Muscle of arm (tissue), 12 donors: ENCODE results near the gene DRGX. TPM values are rescaled to one million over a fixed set of nuclear protein-coding genes. Genes with fewer than 3 reads are reported as not detected.

Source experiments
- DNase-seq: peaks from one replicate; pipeline ENCODE4 v3.0.0-alpha.2; 2013
- polyA plus RNA-seq, 12 donors: library from polyadenylated mRNA; unstranded; fragments of 120-200 nt; gene quantifications; one replicate each; pipeline ENCODE4 v1.2.1, GENCODE V29; 2013; ENCODE audit not compliant: insufficient read length in 12 of 12

Gene DRGX
- polyA plus RNA-seq, 12 donors, result 0.23 TPM; not detected in 11

DNA sequence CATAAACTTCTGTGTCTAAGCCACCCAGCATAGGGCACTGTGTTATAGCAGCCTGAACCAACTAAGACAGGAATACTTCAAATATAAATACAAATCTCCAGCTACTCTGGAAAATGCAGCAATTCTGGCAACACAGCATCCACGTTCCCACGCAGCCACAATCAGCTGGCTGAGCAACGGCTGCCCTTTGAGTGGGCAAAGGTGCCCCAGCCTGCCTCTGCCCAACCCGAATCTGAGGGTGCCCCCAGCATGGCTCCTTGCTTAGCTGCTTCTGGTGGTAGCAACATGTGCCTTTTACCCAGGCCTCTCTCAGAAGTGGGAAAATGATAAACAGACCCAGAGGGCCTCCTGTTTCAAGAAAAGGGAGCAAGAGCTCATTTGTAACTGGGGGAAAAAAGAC lies 12.0 kb downstream of the DRGX start:
- no peak for DNase-seq

- no peak for DNase-seq
Observed at GRCh38 chr10:49382826-49383225, 13.1 kb downstream of the DRGX start.

DNA sequence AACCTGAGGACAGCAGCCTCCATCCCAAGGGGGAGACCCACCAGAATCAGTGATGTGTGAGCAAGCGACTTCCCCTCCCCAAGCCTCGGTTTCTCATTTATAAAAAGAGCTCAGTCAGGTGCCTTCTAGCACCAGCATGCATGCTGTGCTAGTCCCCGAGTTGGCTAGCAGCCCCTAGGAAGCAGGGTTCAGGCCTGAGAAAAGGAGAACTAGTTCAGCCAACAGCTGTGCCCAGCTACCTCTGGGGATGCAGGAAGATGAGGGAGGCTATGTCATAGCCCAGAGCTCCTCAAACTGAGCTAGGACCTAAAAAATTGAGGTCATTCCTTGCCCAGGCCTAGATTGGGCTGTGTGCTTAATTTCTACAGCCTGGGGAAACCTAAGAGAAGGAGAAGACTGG lies 13.7 kb downstream of the DRGX start:
- no peak for DNase-seq

DNA sequence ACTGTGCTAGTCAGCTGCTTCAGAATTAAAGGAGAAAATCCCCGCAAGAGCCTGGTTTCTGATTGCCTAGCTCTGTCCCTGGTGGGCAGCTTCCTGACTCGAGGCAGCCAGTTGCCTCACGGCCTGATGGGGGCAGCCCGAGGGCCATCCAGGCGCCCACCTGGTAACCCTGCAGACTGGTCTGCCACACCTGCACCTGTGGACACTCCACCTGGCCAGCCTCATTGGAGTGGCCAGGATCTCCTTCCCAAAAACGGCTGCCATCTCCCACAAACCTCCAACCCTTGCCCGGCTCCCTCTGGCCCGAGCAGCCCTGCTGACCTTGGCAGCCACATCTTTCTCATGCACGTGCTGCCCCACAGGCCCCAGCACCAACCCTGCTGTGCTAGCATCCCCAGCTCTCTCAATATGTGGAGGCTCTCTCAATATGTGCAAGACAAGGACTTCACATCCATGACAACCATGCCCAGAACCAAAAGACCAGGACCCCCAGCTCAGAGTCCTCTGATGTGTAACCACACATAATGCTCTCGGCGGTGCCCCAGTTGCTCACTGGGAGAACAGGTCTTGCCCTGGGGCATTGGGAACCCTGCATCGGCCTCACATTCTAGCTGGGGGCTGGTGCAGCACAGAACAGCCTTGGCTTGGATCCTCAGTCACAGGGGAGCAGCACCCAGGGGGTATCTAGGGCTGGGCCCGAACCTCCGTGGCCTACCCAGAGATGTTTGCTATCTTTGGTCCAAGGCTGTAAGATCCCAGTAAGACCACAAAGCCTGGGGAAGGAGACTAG lies 14.6 kb downstream of the DRGX start:
- DNase-seq, result no peak

GRCh38 chr10:49379596-49380410 lies 16.1 kb downstream of the DRGX start:
- no peak for DNase-seq

- DNase-seq, result no peak
Observed at GRCh38 chr10:49377256-49377655, 18.6 kb downstream of the DRGX start.

GRCh38 chr10:49375611-49376010 lies 20.3 kb downstream of the DRGX start:
- DNase-seq, result no peak

- DNase-seq, result no peak
Observed at GRCh38 chr10:49374740-49375139, 21.1 kb downstream of the DRGX start.

GRCh38 chr10:49373361-49373760 lies 22.5 kb downstream of the DRGX start:
- no peak for DNase-seq

DNA sequence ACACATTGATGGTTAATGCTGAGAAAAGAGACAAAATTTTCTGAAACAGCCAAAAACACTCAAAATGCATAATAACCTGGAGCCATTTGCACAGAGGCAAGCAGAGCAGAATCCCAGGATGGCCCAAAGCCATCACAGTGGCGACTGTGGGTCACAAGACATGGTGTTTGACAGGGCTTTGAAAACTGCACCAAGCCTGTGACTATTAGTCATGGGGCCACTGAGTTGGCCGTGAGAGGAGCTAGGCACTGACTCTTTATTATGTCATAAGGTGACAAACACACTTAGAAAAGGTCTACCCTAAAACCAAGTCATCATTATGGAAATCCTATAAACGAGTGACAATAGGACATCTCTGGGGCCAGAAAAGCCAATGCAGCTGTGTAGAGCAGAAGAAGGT lies 23.9 kb downstream of the DRGX start:
- no peak for DNase-seq

- DNase-seq, result no peak
Observed at GRCh38 chr10:49370326-49371100, 25.4 kb downstream of the DRGX start.

DNA sequence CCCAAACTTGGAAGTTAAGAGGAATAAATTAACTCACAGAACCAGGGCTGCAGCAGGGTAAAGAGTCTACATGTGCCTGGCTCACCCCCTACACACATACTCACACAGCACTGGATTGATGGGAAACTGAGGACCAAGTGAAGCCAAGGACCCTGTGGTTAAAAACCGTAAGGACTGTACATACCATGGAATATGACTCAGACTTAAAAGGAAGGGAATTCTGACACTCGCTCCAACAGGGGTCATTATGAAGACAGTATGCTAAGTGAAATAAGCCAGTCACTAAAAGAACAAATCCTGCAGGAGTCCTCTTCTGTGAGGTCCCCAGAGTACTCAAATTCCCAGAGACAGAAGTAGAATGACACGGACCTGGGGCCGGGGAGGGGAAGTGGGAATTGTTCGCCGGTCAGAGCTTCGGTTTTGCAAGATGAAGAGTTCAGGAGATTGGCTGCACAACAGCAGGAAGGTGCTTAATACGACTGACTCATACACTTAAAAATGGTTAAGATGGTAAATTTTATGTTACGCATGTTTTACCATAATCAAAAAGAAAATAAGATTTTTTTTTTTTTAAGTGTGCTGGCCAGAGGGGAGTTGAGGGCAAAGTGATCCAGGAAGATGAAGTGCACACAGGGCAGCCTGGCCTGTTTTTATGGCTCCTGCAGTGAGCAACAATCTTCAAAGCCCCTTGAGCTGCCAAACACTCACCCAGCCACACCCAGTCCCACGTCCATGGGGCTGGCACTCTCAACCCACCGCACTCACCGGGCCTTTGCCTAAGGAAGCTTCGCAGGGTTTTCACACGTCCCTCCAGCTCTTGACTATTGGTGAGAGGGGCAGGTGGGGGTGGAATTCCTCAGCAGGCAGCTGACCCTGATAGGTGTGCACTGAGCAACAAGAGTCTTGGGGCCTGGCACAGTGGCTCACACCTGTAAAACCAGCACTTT lies 26.4 kb downstream of the DRGX start:
- DNase-seq, result no peak

- DNase-seq, result no peak
Observed at GRCh38 chr10:49368256-49368655, 27.6 kb downstream of the DRGX start.

GRCh38 chr10:49367600-49367999 lies 28.3 kb downstream of the DRGX start:
- DNase-seq, result no peak

DNA sequence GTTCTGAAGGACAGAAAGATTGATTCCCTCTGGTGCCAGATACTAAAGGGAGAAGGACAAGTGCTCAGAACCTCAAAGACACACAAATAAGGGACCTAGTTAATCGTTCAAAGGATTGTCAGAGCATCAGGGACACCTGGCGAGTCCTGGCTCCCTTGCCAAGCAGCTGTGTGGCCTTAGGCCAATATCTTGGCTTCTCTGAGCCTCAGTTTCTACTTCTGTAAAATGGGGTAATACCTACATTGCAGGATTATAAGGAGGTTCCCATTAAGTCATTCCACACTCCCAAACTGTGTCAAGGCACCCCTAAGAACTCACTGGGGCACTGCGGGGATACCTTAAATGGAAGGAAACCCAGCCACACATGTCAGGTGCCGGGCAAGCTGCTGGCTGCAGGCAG lies 29.4 kb downstream of the DRGX start:
- DNase-seq, result no peak

GRCh38 chr10:49365675-49366415 lies 30.0 kb downstream of the DRGX start:
- DNase-seq, result no peak

DNA sequence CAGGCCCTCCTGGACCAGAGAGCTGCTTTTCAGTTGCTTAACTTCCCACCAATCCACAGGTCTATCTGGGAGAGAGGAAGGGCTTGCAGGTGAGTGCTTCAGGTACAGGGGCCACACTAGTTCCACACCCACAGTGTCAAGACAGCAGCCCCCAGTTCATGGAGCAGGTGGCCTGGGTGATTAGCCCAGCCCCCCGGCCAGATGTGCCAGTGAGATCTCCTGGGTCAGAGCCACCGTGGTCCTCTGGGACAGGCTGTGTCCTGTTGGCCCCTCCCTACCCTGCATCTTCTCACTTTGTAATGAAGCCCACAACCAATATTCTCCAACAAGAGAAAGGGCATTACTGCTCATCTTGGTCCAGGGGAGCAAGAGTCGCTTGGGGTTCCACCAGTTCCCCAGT lies 30.6 kb downstream of the DRGX start:
- DNase-seq, result no peak

GRCh38 chr10:49364747-49365146 lies 31.1 kb downstream of the DRGX start:
- no peak for DNase-seq

DNA sequence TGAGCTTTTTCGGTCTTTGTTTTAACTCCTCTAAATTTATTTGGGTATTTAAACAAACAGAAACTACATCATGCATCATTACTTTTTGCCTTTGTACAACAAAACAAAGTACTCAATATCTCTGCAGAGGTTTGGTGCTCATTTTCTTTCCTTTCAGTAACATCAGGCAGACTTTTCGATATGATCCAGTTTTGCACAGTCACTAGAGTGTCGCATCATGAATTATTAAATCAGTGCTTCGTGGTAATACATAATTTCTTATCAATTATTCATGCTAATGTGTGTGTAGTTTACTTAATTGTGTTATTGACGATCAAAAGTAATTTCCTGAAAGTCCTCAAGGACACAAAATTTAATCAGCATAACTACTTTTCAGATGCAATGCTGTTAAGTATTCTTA lies 31.8 kb downstream of the DRGX start:
- no peak for DNase-seq

- no peak for DNase-seq
Observed at GRCh38 chr10:49363309-49364031, 32.4 kb downstream of the DRGX start.
